HG03521 (cell line): ENCODE data around the gene PPP4R3C.
"Not testable (repeated sequence)": the region's sequence is repeated elsewhere in the genome, so short reads cannot be mapped to it uniquely, and the experiment has no call there.

Experiments used
- ATAC-seq: cut with Tn5 transposase; IDR thresholded peaks from one replicate; pipeline ENCODE4 v1.9.1; 2021; ENCODE audit warnings: mild to moderate bottlenecking, moderate library complexity; ENCODE audit not compliant: unreplicated experiment

The PPP4R3C gene

DNA sequence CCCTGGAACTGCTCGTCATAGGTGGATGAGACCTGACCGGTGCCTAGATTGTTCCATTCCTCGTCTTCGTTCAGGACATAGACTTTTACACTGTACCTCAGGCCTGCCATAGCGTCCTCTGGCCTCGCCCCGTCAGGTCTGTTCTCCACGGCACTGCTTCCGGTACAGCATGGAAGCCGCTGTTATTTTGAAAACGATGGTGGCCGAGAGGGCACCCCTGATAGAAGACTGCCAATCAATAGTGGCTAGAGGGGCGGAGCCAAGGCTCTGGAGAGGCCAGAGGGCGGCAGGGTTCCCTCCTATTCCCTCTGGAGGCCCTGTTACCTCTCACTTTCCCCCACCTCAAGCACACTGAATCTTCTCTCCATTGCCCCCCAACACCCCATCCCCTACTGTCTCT, at the start of gene PPP4R3C:
PPP4R3C (minus strand) TSS at position 155 of the 400 bp plus-strand sequence; CDS start at position 110, 45 bp downstream.
- ATAC-seq, result no peak

DNA sequence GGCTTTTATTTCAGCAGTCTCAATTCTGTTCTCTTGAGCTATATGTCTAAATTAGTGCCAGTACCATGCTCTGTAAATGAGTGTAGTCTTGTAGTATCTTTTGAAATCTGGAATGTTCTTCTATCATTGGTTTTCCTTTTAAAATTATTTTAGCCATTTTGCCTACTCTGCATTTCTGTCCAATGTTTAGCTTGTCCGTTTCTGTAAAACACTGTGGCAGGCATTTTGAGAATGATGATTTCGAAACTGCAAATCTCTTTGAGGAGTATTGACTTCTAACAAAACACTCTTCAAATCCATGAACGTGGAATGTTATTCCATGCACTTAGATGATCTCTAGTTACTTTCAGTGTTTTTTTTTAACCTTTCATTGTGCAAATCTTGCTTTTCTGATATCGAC, 28.3 kb upstream of the PPP4R3C start:
- ATAC-seq, result no peak

DNA sequence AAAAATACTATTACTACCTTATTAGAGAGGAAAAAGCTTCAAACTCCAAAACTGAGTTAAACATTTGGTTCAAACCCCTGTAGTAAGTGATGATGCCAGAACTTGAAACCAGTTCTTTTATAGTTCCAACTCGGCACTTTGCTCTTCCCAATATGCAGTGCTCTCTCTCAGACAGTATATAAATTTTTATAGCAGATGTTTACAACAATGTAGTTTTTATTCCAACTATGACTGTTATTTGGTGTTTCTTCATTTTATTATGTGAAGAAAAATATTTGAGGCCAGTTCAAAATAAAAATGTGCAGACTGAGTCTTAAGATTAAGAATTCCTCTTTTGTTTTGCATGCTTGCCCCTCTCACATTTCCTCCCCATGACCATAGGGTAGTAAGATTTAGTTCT, 2.9 kb upstream of the PPP4R3C start:
- no peak for ATAC-seq

DNA sequence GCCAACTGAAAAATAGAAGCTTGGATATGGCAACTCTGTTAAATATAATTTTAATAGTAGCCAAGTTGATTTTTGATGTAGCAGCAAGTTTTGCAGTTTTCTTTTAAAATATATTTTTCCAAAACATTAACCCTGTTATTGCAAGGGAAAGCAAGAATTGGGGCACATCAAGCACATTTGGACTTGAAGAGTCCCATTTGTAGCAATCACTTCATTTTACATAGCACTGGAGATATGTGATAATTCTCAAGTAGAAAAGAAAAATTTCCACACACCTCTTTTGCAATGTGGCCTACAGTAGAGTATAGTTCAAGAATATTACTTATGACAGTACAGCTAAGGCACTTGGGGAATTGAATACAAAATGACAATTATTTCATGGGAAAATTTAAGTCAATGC, 1.9 kb upstream of the PPP4R3C start:
- ATAC-seq, result no peak

DNA sequence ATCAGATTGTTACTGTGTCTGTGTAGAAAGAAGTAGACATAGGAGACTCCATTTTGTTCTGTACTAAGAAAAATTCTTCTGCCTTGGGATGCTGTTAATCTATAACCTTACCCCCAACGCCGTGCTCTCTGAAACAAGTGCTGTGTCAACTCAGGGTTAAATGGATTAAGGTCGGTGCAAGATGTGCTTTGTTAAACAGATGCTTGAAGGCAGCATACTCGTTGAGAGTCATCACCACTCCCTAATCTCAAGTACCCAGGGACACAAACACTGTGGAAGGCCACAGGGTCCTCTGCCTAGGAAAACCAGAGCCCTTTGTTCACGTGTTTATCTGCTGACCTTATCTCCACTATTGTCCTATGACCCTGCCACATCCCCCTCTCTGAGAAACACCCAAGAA, 4.0 kb downstream of the PPP4R3C start:
- ATAC-seq, result not testable (repeated sequence)

DNA sequence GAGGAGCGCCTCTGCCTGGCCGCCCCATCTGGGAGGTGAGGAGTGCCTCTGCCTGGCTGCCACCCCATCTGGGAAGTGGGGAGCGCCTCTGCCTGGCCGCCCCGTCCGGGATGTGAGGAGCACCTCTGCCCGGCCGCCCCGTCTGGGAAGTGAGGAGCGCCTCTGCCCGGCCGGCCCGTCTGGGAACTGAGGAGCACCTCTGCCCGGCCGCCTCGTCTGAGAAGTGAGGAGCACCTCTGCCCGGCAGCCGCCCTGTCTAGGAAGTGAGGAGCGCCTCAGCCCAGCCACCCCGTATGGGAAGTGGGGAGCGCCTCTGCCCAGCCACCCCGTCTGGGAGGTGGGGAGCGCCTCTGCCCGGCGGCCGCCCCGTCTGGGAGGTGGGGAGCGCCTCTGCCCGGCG, 4.6 kb downstream of the PPP4R3C start:
- not testable (repeated sequence) for ATAC-seq

DNA sequence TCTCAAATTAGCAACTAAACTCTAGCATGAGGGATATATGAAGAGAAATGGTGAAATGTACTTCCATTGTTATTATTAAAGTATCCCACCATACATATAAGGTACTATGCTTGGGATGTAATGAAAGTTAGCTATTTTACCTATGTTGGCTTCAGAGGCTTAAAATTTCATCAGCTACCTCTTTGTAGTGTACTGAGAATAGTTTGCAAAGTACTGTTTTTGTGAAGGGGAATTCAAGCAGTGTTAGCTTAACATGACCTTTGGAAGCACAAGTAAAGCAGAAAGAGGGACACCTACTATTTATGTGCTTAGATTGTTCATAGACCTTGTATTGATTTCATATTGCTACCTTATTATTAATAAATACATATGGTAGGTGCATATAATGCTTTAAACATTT, 11.8 kb downstream of the PPP4R3C start:
- ATAC-seq, result no peak

DNA sequence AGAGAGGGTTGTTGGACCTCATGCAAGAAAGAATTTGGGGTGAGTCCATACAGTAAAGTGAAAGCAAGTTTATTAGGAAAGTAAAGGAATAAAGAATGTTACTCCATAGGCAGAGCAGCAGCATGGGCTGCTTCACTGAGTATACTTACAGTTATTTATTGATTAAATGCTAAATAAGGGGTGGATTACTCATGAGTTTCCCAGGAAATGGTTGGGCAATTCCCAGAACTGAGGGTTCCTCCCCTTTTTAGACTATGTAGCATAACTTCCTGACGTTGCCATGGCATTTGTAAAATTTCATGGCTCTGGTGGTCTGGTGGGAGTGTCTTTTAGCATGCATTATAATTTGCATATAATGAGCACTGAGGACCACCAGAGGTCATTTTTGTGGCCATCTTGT, 16.7 kb downstream of the PPP4R3C start:
- ATAC-seq, result no peak

DNA sequence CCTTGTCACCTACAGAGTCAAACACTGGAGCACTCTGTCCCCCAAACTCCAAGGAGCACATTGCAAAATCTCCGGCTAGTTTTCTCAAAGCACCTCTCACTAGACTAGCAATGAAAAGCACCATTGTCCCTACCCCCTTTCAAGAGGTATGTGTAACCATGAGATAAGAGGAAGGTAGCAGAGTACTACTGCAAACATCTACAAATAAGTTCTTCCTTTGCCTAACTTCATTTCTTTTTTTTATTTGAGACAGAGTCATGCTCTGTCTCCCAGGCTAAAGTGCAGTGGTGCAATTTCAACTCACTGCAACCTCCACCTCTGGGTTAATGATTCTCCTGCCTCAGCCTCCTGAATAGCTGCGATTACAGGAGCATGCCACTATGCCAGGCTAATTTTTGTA, 17.7 kb downstream of the PPP4R3C start:
- no peak for ATAC-seq

DNA sequence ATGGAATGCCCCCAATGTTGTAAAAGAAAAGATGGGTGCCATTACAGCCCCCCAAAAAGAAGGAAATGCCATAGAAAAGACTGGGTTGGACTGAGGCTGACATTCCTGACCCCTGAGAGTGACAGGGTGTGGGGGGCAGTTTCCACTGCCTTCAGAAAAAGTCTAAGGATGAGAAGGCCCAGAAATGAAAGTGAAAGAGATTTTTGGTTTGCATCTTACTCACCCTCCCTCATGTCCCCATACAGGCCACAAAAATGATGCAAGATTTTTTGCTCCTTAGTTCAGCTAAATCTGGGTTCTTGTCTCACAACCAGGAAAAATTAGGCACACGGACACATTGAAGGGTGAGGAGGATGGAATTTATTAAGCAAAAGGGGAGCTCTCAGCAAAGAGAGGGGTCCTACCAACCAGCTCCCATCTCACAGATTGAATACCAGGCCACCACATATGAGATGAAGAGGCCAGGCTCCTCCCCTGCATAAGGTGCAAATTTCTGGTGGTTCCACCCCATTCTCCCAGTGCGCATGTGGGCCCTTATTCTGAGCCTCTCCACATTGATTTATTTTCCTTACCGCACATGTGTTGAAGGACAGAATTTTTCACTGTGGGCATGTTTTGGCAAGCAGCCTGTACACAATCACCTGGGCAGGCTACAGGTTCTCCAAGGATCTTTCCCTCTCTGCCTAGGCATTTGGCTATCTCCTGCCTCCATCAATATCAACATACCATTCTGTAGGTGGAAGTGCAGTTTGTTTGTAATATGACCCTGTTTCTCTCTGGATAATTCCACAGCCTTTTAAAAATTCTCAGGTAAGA, 18.8 kb downstream of the PPP4R3C start:
- ATAC-seq, result no peak

DNA sequence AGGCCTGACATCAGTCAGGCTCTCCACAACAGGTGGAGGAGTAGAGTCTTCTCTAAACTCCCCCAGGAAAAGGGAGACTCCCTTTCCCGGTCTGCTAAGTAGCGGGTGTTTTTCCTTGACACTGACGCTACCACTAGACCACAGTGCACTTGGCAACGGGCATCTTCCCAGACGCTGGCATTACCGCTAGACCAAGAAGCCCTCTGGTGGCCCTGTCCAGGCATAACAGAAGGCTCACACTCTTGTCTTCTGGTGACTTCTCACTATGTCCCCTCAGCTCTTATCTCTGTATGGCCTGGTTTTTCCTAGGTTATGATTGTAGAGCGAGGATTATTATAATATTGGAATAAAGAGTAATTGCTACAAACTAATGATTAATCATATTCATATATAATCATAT, 20.7 kb downstream of the PPP4R3C start:
- not testable (repeated sequence) for ATAC-seq

DNA sequence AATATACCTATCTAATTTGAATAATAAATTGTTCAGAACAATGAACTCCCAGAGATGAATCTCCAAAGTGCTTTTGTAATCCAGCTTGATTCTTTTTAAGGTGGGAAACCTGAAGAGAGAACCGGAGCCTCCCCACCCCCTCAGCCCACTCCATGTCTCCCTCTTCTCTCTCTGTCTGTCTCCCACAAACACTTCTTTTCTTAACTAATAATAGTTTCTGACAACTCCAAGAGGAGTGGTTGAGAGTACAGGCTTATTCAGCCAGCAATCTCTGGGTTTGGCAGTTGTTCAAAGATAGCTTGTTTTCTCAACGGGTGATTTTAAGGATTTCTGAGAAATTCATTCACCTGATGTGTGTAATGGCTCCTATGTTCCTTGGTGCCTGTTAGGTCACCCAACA, 23.4 kb downstream of the PPP4R3C start:
- ATAC-seq, result no peak

DNA sequence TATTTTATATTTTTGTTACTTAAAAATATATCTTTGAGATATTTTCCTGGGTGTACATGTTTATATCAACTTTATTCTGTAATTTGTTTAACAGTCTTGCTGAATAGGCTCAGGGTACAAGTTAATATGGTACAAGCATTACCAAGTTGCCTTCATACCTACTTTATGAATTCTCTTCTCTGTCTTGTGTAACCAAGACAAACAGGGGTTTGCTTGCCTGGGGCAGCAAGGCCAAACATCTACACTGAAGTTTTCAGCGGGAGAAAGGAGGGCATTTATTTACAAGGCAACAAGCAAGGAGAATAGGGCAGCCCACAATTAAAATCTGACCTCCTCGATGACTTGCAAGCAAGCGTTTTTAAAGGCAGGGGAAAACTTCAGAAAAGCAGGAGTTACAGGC, 24.2 kb downstream of the PPP4R3C start:
- ATAC-seq, result no peak

DNA sequence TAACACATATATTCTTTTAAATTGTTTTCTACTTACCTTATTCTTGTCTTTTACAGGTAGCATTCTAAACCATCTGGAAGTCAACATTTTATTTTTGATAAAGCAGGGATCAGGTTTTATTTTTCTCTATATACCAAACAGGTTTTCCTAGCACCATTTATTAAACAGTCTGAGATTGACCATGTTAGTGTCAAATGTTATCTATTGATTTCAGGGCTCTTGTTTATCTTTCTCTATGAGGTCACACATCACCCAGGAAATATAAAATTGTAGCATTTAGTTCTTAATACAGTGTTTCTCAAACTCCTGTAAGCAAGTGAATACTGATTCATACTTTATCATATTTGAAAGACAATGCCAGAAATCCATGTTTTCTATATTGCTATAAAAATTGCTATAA, 28.1 kb downstream of the PPP4R3C start:
- ATAC-seq, result no peak
